GM10847 (cell line): ENCODE results near the gene TCTA.

Experiments used
- POLR2A ChIP-seq: IDR thresholded peaks from 2 replicates; pipeline ENCODE4 v1.6.1; 2011; ENCODE audit not compliant: insufficient read length; ENCODE audit errors: extremely low read depth

Gene TCTA

GRCh38 chr3:49411968-49412631 is at the start of gene TCTA, which contains the start of gene RHOA:
Gene TCTA, plus strand, starts transcription at chr3:49412423. Its CDS starts 4 bp downstream, at chr3:49412427.
Gene RHOA, minus strand, starts transcription at chr3:49411976. Its CDS starts 36,387 bp downstream, at chr3:49375589.
- TF ChIP-seq POLR2A: peak; percentile 95

- TF ChIP-seq POLR2A: no peak
Observed at GRCh38 chr3:49362561-49362960, 49.7 kb upstream of the TCTA start.

GRCh38 chr3:49370585-49371290 is 41.5 kb upstream of the TCTA start:
- no peak for TF ChIP-seq POLR2A

GRCh38 chr3:49371946-49372345 is 40.3 kb upstream of the TCTA start:
- no peak for TF ChIP-seq POLR2A

GRCh38 chr3:49377483-49377882 is 34.7 kb upstream of the TCTA start:
- no peak for TF ChIP-seq POLR2A

- no peak for TF ChIP-seq POLR2A
Observed at GRCh38 chr3:49378249-49378895, 33.9 kb upstream of the TCTA start.

- TF ChIP-seq POLR2A: no peak
Observed at GRCh38 chr3:49383387-49383786, 28.8 kb upstream of the TCTA start.

- TF ChIP-seq POLR2A: no peak
Observed at GRCh38 chr3:49385617-49386016, 26.6 kb upstream of the TCTA start.

- no peak for TF ChIP-seq POLR2A
Observed at GRCh38 chr3:49386056-49386756, 26.0 kb upstream of the TCTA start.

GRCh38 chr3:49387721-49388120 is 24.5 kb upstream of the TCTA start:
- no peak for TF ChIP-seq POLR2A

- no peak for TF ChIP-seq POLR2A
Observed at GRCh38 chr3:49388289-49388820, 23.9 kb upstream of the TCTA start.

- TF ChIP-seq POLR2A: no peak
Observed at GRCh38 chr3:49389297-49389696, 22.9 kb upstream of the TCTA start.

GRCh38 chr3:49397470-49397869 is 14.8 kb upstream of the TCTA start:
- no peak for TF ChIP-seq POLR2A

- no peak for TF ChIP-seq POLR2A
Observed at GRCh38 chr3:49399461-49399860, 12.8 kb upstream of the TCTA start.

GRCh38 chr3:49401766-49402165 is 10.5 kb upstream of the TCTA start:
- no peak for TF ChIP-seq POLR2A

GRCh38 chr3:49403891-49404290 is 8.3 kb upstream of the TCTA start:
- no peak for TF ChIP-seq POLR2A
